ENCODE results near the gene KCP. TPM values are rescaled to one million over a fixed set of nuclear protein-coding genes. Genes with fewer than 3 reads are reported as not detected.

Gene KCP
- total and polyA plus RNA-seq, 8 donors: 1.5 to 9.8 (median 7.0) TPM

DNA sequence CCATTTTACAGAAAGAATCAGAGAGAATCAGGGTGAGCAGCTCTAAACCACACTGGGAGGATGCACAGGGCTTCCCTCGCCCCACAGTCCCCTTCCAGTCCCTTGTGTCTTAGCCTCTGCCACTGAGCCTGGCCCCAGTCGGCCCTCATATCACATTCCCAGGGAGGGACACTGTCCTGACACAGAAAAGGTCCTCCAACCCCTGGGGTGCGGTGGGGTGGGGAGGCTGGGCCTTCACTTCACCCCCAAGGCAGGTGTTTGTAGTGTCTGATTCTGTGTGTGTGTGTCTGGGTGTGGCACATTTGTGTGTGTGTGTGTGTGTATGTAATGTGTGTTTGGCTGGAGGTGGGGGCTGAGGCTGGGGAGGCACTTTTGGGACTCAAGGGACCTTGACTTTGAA, 1.8 kb upstream of the KCP start:
- intact Hi-C loops (cut with DNase I): no loop called here
- DNase-seq (no peak), ATAC-seq (no peak)
- H3K4me3 ChIP-seq: no peak overlapping the region
- peaks cover 6 to 22% of the 10 kb centered on the region in 2 donors for H3K4me1 ChIP-seq
- TF ChIP-seq CTCF (IDR thresholded peaks at IDR 0.05): no peak
- H3K36me3 ChIP-seq: no peaks in the 10 kb centered on the region
- no peak overlapping the region for H3K27ac ChIP-seq
- H3K9me3 ChIP-seq: no peaks in the 10 kb centered on the region
- H3K27me3 ChIP-seq: peaks cover 44 to 91% of the 10 kb centered on the region in 2 donors

DNA sequence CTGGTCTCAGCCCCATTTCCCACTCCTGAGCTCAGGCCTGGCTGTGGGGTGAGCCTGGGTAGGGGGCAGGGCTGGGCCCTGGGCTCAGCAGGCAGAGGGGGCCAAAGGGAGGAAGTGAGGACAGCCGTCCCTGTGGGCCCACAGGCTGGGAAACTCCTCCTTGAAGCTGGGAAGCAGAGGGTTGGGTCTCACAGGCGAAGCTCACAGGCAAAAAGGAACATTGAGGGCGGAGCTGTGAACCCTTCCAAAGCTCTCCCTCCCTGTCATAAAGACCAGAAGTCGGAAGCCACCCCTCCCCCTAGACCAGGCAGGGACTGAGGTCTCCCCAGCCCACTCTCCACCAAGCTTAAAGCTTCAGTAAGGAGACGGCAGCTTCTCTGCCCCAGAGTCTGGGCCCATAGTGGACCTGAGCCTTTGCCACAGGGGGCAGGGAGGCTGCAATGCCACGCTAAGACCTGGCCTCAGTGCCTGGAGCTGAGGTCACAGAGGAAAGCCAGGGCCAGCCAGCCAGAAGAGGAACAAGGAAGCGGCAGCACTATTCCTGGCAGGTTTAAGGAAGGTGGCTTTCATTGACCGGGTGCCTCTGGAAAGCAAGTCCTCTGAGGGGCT, 1.0 kb upstream of the KCP start:
- no peak for ATAC-seq
- intact Hi-C loops (cut with DNase I): no loop called here
- H3K36me3 ChIP-seq: no peaks in the 10 kb centered on the region
- peaks cover 44 to 91% of the 10 kb centered on the region in 2 donors for H3K27me3 ChIP-seq
- no peak for TF ChIP-seq CTCF (IDR thresholded peaks at IDR 0.05)
- H3K4me3 ChIP-seq: no peak overlapping the region
- DNase-seq: peak in 1 of 4 donors; percentile 64
- no peak overlapping the region for H3K27ac ChIP-seq
- peaks cover 6 to 22% of the 10 kb centered on the region in 2 donors for H3K4me1 ChIP-seq
- no peaks in the 10 kb centered on the region for H3K9me3 ChIP-seq

GRCh38 chr7:128909625-128910568, 612 bp downstream of the KCP start:
- peaks cover 6 to 12% of the 10 kb centered on the region in 2 donors for H3K4me1 ChIP-seq
- peak overlapping the region in 1 of 2 donors; percentile 13 for H3K4me3 ChIP-seq
- TF ChIP-seq CTCF (IDR thresholded peaks at IDR 0.05): no peak
- no peaks in the 10 kb centered on the region for H3K9me3 ChIP-seq
- peaks cover 28 to 82% of the 10 kb centered on the region in 2 donors for H3K27me3 ChIP-seq
- no peak overlapping the region for H3K27ac ChIP-seq
- peak in 1 of 4 donors; percentile 68 for DNase-seq
- H3K36me3 ChIP-seq: no peaks in the 10 kb centered on the region
- ATAC-seq: peak; percentile 50
- intact Hi-C loops (cut with DNase I): no loop called here

GRCh38 chr7:128908750-128909624, 1.5 kb downstream of the KCP start:
- Histone ChIP-seq H3K36me3 (no peaks in the 10 kb centered on the region), H3K4me3 (no peak overlapping the region), H3K27ac (no peak overlapping the region), H3K9me3 (no peaks in the 10 kb centered on the region), H3K4me1 (peaks cover 6 to 9% of the 10 kb centered on the region in 2 donors), H3K27me3 (peaks cover 19 to 79% of the 10 kb centered on the region in 2 donors)
- DNase-seq: no peak
- ATAC-seq: no peak
- intact Hi-C loops (cut with DNase I): no loop called here
- TF ChIP-seq CTCF (IDR thresholded peaks at IDR 0.05): no peak
